Measurements from ENCODE around the gene DNAJC4.
A peak's percentile ranks its signal among the peaks of the same experiment; 100 is the strongest.

Gene DNAJC4

GRCh38 chr11:64224151-64224890 lies 6.0 kb upstream of the DNAJC4 start:
- WGBS, result 94% methylated on average over 17 of the region's 17 CpGs
- Histone ChIP-seq H3K9ac (ENCODE audit: low read depth, low read length) (no peak overlapping the region), H3K4me3 (ENCODE audit: low read length) (no peak overlapping the region), H3K27ac (ENCODE audit: low read depth, low read length) (no peak overlapping the region), H3K27me3 (ENCODE audit: insufficient read depth, low read length) (no peaks in the 10 kb centered on the region), H3K9me3 (ENCODE audit: insufficient read depth, low read depth, low read length) (no peaks in the 10 kb centered on the region), H3K36me3 (ENCODE audit: insufficient read depth, low read length) (peaks cover 18% of the 10 kb centered on the region), H3K4me1 (ENCODE audit: insufficient read depth, low read length) (peaks cover 11% of the 10 kb centered on the region; the same call in 1 of the 2 replicates)

- Histone ChIP-seq H3K4me1 (ENCODE audit: insufficient read depth, low read length) (peaks cover 11% of the 10 kb centered on the region; the same call in 1 of the 2 replicates), H3K4me3 (ENCODE audit: low read length) (peak overlapping the region; percentile 82), H3K9ac (ENCODE audit: low read depth, low read length) (peak overlapping the region; percentile 75), H3K9me3 (ENCODE audit: insufficient read depth, low read depth, low read length) (no peaks in the 10 kb centered on the region), H3K36me3 (ENCODE audit: insufficient read depth, low read length) (peaks cover 12% of the 10 kb centered on the region), H3K27me3 (ENCODE audit: insufficient read depth, low read length) (no peaks in the 10 kb centered on the region), H3K27ac (ENCODE audit: low read depth, low read length) (no peak overlapping the region; the same call in 1 of the 2 replicates)
- WGBS, result 75% methylated on average over 22 of the region's 22 CpGs
These were observed 5.3 kb upstream of the DNAJC4 start for GRCh38 chr11:64224891-64225607.

DNA sequence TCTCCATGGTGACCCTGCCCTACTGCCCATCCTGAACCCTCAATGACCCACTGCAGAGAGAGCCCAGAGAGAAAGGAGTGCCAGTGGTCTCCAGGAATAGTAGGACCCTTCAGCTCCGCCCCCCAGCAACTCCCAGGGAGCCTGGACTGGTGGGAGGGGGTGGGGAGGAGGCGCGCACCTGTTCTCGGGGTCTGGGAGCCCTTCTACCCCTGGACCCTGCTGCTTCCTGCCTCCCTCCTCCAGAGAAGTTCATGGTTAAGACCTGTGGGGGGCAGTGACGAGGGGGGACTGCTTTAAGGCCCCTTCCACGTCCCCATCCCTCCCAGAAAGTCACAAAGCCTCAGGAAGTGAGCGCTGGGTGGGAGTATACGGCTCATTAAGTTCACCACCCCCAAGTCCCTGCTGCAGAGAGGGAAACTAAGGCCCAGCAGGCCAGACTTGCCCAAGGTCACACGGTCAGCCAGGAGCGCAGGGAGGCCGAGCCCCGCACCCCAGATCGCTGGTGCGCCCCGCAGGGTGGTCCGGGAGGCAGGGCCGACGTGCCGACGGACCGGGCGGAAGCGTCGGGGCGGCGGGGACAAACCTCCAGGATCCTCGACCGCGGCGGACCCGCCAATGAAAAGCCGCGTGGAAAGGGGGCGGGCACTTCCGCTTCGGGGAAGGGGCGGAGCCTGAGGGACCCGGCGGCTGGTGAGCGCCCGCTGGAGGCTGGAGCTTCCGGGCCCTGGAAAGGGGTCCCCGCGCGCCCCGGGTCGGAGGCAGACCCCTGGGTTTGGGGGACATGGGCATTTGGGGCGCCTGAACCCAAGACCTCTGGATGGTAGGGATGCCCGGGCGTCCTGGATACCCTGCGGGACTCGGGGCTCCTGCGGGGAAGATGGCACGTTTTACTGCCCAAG lies 4.5 kb upstream of the DNAJC4 start, which contains the start of the genes NUDT22 and TRPT1:
TSS of gene NUDT22 (plus strand) at position 667 of the 899 bp plus-strand sequence. CDS start 379 bp downstream, outside the sequence.
TSS of gene TRPT1 (minus strand) at position 579 of the 899 bp plus-strand sequence. CDS start at position 253, 326 bp downstream.
- H3K36me3 ChIP-seq (ENCODE audit: insufficient read depth, low read length), result peaks cover 8% of the 10 kb centered on the region
- H3K27ac ChIP-seq (ENCODE audit: low read depth, low read length), result peak within 1 kb of the TSS; percentile 91
- H3K9me3 ChIP-seq (ENCODE audit: insufficient read depth, low read depth, low read length), result no peaks in the 10 kb centered on the region
- WGBS, result under 1% methylated on average over 51 of the region's 54 CpGs
- peak within 1 kb of the TSS; percentile 82 for H3K9ac ChIP-seq (ENCODE audit: low read depth, low read length)
- no peaks in the 10 kb centered on the region for H3K27me3 ChIP-seq (ENCODE audit: insufficient read depth, low read length)
- peaks cover 11% of the 10 kb centered on the region; the same call in 1 of the 2 replicates for H3K4me1 ChIP-seq (ENCODE audit: insufficient read depth, low read length)
- H3K4me3 ChIP-seq (ENCODE audit: low read length), result peak within 1 kb of the TSS; percentile 82

- H3K9me3 ChIP-seq (ENCODE audit: insufficient read depth, low read depth, low read length), result no peaks in the 10 kb centered on the region
- H3K4me1 ChIP-seq (ENCODE audit: insufficient read depth, low read length), result peaks cover 11% of the 10 kb centered on the region; the same call in 1 of the 2 replicates
- peaks cover 4% of the 10 kb centered on the region; the same call in 1 of the 2 replicates for H3K36me3 ChIP-seq (ENCODE audit: insufficient read depth, low read length)
- no peaks in the 10 kb centered on the region for H3K27me3 ChIP-seq (ENCODE audit: insufficient read depth, low read length)
- H3K27ac ChIP-seq (ENCODE audit: low read depth, low read length), result peak overlapping the region; percentile 28; the same call in 1 of the 2 replicates
- H3K9ac ChIP-seq (ENCODE audit: low read depth, low read length), result peak overlapping the region; percentile 82
- 35% methylated on average over 26 of the region's 26 CpGs for WGBS
- H3K4me3 ChIP-seq (ENCODE audit: low read length), result peak overlapping the region; percentile 82
These were observed 3.8 kb upstream of the DNAJC4 start for GRCh38 chr11:64226507-64227051.

GRCh38 chr11:64227405-64227956 lies 2.9 kb upstream of the DNAJC4 start:
- H3K27me3 ChIP-seq (ENCODE audit: insufficient read depth, low read length), result peaks cover 4% of the 10 kb centered on the region; the same call in 1 of the 2 replicates
- H3K36me3 ChIP-seq (ENCODE audit: insufficient read depth, low read length), result peaks cover 4% of the 10 kb centered on the region; the same call in 1 of the 2 replicates
- H3K27ac ChIP-seq (ENCODE audit: low read depth, low read length), result no peak overlapping the region
- no peak overlapping the region for H3K9ac ChIP-seq (ENCODE audit: low read depth, low read length)
- H3K9me3 ChIP-seq (ENCODE audit: insufficient read depth, low read depth, low read length), result no peaks in the 10 kb centered on the region
- 90% methylated on average over 3 of the region's 3 CpGs for WGBS
- peaks cover 11% of the 10 kb centered on the region; the same call in 1 of the 2 replicates for H3K4me1 ChIP-seq (ENCODE audit: insufficient read depth, low read length)
- no peak overlapping the region for H3K4me3 ChIP-seq (ENCODE audit: low read length)

DNA sequence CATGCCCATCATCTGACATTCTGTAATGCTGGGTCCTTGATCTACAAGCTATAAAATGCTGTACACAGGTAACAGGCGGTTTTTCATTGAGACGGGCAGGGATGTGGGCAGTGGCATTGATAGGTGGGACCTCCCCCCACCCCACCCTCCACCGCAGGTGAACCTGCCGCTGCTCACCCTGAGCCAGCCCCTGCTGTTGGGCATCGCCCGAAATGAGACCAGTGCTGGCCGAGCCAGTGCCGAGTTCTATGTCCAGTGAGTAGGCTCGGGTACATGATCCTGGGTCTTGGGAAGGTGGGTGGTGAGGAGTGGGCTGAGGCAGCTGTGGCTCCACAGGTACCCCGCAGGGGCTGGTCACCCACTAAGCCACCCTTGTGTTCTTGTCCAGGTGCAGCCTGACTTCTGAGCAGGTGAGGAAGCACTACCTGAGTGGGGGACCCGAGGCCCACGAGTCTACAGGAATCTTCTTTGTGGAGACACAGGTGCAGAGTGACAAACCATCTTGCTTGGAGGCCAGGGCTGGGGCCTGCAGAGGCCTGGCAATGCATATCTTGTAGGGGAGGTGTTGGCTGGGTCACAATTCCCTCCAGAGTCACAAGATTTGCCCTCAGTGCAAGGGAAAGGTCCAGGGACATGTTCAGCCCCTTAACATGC lies 1.1 kb upstream of the DNAJC4 start:
- Histone ChIP-seq H3K9ac (ENCODE audit: low read depth, low read length) (no peak overlapping the region; the same call in 1 of the 2 replicates), H3K9me3 (ENCODE audit: insufficient read depth, low read depth, low read length) (no peaks in the 10 kb centered on the region), H3K36me3 (ENCODE audit: insufficient read depth, low read length) (no peaks in the 10 kb centered on the region), H3K4me1 (ENCODE audit: insufficient read depth, low read length) (peaks cover 11% of the 10 kb centered on the region; the same call in 1 of the 2 replicates), H3K4me3 (ENCODE audit: low read length) (peak overlapping the region; percentile 90; the same call in 1 of the 2 replicates), H3K27me3 (ENCODE audit: insufficient read depth, low read length) (peaks cover 15% of the 10 kb centered on the region; the same call in 1 of the 2 replicates), H3K27ac (ENCODE audit: low read depth, low read length) (no peak overlapping the region)
- WGBS, result 93% methylated on average over 10 of the region's 12 CpGs

DNA sequence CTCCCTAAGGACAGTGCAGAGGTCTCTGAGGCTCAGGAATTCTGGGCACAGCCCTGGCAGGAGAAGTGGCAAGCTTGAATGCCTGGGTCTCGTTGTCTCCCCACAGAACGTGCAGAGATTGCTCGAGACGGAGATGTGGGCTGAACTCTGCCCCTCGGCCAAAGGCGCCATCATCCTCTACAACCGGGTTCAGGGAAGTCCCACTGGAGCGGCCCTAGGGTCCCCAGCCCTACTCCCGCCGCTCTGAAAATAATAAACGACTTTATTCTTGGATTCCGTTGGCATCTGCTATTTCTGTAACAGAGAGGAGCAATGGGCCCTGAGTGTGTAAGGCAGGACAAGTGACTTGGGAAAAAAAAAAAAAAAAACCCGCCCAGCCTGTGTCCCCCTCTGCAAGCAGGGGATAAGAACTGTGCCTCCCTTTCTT lies 591 bp upstream of the DNAJC4 start:
- 58% methylated on average over 13 of the region's 13 CpGs for WGBS
- Histone ChIP-seq H3K27ac (ENCODE audit: low read depth, low read length) (peak overlapping the region; percentile 47; the same call in 1 of the 2 replicates), H3K4me3 (ENCODE audit: low read length) (peak overlapping the region; percentile 90), H3K9ac (ENCODE audit: low read depth, low read length) (peak overlapping the region; percentile 56), H3K27me3 (ENCODE audit: insufficient read depth, low read length) (peaks cover 15% of the 10 kb centered on the region; the same call in 1 of the 2 replicates), H3K9me3 (ENCODE audit: insufficient read depth, low read depth, low read length) (no peaks in the 10 kb centered on the region), H3K4me1 (ENCODE audit: insufficient read depth, low read length) (peaks cover 11% of the 10 kb centered on the region; the same call in 1 of the 2 replicates), H3K36me3 (ENCODE audit: insufficient read depth, low read length) (no peaks in the 10 kb centered on the region)

GRCh38 chr11:64230985-64231365 lies 627 bp downstream of the DNAJC4 start:
- WGBS, result 7% methylated on average over 8 of the region's 8 CpGs
- Histone ChIP-seq H3K9me3 (ENCODE audit: insufficient read depth, low read depth, low read length) (no peaks in the 10 kb centered on the region), H3K4me3 (ENCODE audit: low read length) (peak overlapping the region; percentile 90), H3K9ac (ENCODE audit: low read depth, low read length) (peak overlapping the region; percentile 71), H3K27ac (ENCODE audit: low read depth, low read length) (peak overlapping the region; percentile 67; the same call in 1 of the 2 replicates), H3K4me1 (ENCODE audit: insufficient read depth, low read length) (peaks cover 7% of the 10 kb centered on the region; the same call in 1 of the 2 replicates), H3K36me3 (ENCODE audit: insufficient read depth, low read length) (no peaks in the 10 kb centered on the region), H3K27me3 (ENCODE audit: insufficient read depth, low read length) (peaks cover 15% of the 10 kb centered on the region; the same call in 1 of the 2 replicates)

DNA sequence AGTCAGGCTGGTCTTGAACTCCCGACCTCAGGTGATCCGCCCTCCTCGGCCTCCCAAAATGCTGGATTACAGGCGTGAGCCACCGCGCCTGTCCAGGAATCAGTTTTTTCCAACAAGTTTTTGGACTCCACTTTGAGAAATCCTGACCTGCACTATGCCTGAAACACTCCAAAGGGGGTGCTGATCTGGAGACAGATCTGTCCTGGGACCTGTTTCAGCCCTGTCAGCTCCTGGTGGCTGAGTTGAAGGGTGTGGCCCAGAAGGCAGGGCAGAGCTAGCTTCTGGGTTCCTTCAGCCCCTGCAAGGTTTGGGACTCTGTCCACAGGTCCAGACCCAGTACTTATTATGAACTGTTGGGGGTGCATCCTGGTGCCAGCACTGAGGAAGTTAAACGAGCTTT lies 1.2 kb downstream of the DNAJC4 start:
- 93% methylated on average over 7 of the region's 7 CpGs for WGBS
- peaks cover 15% of the 10 kb centered on the region; the same call in 1 of the 2 replicates for H3K27me3 ChIP-seq (ENCODE audit: insufficient read depth, low read length)
- H3K27ac ChIP-seq (ENCODE audit: low read depth, low read length), result no peak overlapping the region
- peaks cover 7% of the 10 kb centered on the region; the same call in 1 of the 2 replicates for H3K4me1 ChIP-seq (ENCODE audit: insufficient read depth, low read length)
- no peaks in the 10 kb centered on the region for H3K9me3 ChIP-seq (ENCODE audit: insufficient read depth, low read depth, low read length)
- no peak overlapping the region for H3K9ac ChIP-seq (ENCODE audit: low read depth, low read length)
- H3K36me3 ChIP-seq (ENCODE audit: insufficient read depth, low read length), result no peaks in the 10 kb centered on the region
- H3K4me3 ChIP-seq (ENCODE audit: low read length), result no peak overlapping the region

All from HUES64 (cell line).